ENCODE results near the gene ZHX3.
"Not testable (repeated sequence)": the region's sequence is repeated elsewhere in the genome, so short reads cannot be mapped to it uniquely, and the experiment has no call there.

Gene ZHX3

GRCh38 chr20:41258474-41258873 lies 59.1 kb downstream of the ZHX3 start:
- DNase-seq (ENCODE audit: low read depth in 3 of 3): no peak

- no peak for DNase-seq (ENCODE audit: low read depth in 3 of 3)
Measured at GRCh38 chr20:41256516-41256915, 61.0 kb downstream of the ZHX3 start.

DNA sequence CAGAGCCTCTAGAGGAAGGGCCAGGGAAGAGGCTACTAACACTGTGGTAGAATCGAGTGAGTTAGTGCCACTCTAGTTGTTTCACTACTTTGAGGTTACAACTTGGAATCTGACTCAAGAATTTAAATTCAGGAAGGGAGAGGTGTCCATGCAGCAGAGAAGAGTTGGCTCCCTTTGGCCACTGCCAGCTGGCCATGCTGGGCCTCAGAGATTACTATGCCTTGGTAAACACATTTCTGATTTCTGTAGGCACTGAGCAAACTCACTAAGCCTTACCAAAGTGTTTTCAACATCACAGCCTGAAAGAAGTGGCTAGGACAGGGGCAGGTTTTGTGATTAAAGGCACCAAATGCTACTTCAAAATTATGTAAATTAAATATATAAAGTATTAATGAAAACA lies 61.9 kb downstream of the ZHX3 start:
- no peak for DNase-seq (ENCODE audit: low read depth in 3 of 3)

GRCh38 chr20:41249411-41250281 lies 67.9 kb downstream of the ZHX3 start:
- no peak for DNase-seq (ENCODE audit: low read depth in 3 of 3)

DNA sequence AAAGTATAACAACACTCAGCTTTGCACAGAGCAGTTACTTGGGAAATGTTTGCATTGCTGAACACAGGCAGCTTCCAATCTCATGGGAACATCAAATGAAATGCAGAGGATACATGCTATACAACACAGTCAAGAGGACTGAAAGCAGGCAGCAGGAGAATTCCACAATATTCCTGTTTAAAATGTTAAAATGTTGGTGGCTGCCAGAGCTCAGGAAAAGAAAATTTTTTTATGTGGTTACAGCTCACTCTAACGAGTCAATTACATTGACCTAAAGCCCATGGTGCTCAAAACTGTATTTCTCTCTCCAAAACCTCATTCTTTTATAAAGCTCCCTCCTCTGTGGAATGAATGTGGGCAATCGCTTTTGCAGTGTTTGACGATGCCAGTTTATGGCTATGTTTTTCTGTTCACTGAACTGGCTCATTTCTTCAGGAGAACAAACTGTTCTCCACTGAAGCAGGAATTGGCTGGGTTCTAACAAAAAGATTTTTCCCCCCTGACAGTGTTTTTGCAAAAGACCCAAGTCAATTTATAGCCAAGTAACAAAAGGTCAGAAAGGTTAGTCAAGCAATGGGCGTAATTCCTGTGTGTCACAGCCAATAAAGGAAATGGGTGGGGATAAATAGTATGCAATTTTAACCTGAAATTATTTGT lies 69.0 kb downstream of the ZHX3 start:
- no peak for DNase-seq (ENCODE audit: low read depth in 3 of 3)

GRCh38 chr20:41247523-41248367 lies 69.8 kb downstream of the ZHX3 start:
- no peak for DNase-seq (ENCODE audit: low read depth in 3 of 3)

GRCh38 chr20:41245086-41245707 lies 72.3 kb downstream of the ZHX3 start:
- no peak for DNase-seq (ENCODE audit: low read depth in 3 of 3)

- no peak for DNase-seq (ENCODE audit: low read depth in 3 of 3)
Measured at GRCh38 chr20:41242807-41243206, 74.7 kb downstream of the ZHX3 start.

- no peak for DNase-seq (ENCODE audit: low read depth in 3 of 3)
Measured at GRCh38 chr20:41242352-41242751, 75.2 kb downstream of the ZHX3 start.

DNA sequence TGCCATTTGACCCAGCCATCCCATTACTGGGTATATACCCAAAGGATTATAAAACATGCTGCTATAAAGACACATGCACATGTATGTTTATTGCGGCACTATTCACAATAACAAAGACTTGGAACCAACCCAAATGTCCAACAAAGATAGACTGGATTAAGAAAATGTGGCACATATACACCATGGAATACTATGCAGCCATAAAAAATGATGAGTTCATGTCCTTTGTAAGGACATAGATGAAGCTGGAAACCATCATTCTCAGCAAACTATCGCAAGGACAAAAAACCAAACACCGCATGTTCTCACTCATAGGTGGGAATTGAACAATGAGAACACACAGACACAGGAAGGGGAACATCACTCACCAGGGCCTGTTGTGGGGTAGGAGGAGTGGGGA lies 80.3 kb downstream of the ZHX3 start:
- not testable (repeated sequence) for DNase-seq (ENCODE audit: low read depth in 3 of 3)

GRCh38 chr20:41236818-41237217 lies 80.7 kb downstream of the ZHX3 start:
- not testable (repeated sequence) for DNase-seq (ENCODE audit: low read depth in 3 of 3)

DNA sequence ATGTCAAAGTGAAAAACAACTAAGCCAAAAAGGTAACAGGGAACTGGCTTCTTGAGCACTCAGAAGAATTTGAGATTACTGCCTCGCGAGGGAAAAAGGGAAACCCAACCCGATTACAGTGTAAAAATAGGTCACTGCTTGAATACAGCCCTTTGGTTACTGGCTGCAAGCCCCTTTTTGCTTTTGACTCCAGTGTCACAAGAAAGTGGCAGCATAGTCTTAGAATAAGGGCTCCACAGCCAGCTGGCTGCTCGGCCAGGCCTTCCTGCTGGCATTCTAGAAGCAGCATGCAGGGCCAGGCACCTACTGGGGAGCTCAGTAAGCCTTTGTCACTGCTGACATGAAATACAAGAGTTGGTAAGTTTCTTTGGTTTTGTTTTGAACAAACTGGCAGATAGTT lies 83.0 kb downstream of the ZHX3 start:
- DNase-seq (ENCODE audit: low read depth in 3 of 3): no peak

GRCh38 chr20:41234041-41234440 lies 83.5 kb downstream of the ZHX3 start:
- DNase-seq (ENCODE audit: low read depth in 3 of 3): no peak

GRCh38 chr20:41232973-41233926 lies 84.3 kb downstream of the ZHX3 start:
- DNase-seq (ENCODE audit: low read depth in 3 of 3): no peak

DNA sequence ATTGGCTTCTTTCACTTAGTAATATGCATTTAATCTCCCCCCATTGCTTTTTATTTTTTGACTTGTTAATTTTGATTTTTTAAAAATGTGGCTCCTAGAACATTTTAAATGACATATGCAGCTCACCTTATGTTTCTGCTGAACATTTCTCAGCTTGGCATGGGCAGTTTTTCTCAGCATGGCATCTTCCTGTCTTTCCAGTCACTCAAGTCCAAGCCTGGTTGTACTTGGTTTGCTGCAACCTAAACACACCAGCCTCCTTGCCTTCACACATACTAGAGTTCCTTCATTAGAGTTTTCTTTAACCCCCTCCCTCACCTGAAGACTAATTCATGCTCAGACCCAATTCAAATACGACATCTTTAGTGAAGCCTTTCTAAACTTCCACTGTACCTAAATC lies 86.4 kb downstream of the ZHX3 start:
- no peak for DNase-seq (ENCODE audit: low read depth in 3 of 3)

DNA sequence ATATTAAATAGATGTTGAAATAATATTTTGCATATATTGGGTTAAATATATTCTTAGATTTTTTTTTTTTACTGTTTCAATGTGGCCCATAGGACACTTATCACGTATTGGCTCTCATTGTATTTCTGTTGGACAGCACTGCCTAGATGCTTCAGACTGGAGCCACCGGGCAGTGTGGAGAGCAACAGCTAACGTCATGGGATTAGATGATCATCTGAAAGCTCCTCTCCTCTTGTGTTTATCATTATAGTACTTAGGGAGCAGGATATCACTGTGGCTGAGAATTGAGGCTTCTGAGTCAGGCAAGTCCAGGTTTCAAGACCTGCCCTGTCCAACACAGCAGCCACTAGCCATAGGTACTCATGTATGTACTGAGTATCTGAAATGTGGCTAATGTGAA lies 87.4 kb downstream of the ZHX3 start:
- no peak for DNase-seq (ENCODE audit: low read depth in 3 of 3)

DNA sequence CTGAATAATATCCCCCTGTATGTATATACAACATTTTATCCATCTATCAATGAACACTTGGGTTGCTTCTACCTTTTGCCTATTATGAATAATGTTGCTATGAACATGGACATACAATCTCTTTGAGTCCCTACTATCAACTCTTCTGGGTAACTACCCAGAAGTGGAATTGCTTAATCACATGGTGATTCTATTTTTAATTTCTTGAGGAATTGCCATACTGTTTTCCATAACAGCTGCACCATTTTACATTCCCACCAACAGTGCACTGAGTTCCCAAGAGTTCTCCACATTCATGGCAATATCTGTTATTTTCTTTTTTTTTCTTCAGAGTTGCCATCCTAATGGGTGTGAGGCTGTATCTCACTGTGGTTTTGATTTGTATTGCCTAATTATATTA lies 88.3 kb downstream of the ZHX3 start:
- no peak for DNase-seq (ENCODE audit: low read depth in 3 of 3)

GRCh38 chr20:41228858-41229257 lies 88.7 kb downstream of the ZHX3 start:
- no peak for DNase-seq (ENCODE audit: low read depth in 3 of 3)

GRCh38 chr20:41226426-41226825 lies 91.1 kb downstream of the ZHX3 start:
- DNase-seq (ENCODE audit: low read depth in 3 of 3): no peak

- DNase-seq (ENCODE audit: low read depth in 3 of 3): no peak
Measured at GRCh38 chr20:41225091-41225490, 92.4 kb downstream of the ZHX3 start.

- DNase-seq (ENCODE audit: low read depth in 3 of 3): no peak
Measured at GRCh38 chr20:41224281-41224680, 93.2 kb downstream of the ZHX3 start.

Measured in stimulated activated CD4-positive, alpha-beta T cell treated with anti-CD3 and anti-CD28 coated beads, TNF-alpha, amount 100 ng/mL, for 48 hours (primary cell).